GM03348 (cell line): ENCODE measurements around the gene ERMAP.

Experiments used
- DNase-seq: peaks from one replicate; pipeline ENCODE4 v3.0.0; 2012; ENCODE audit warnings: low spot score

Gene ERMAP, protein sequence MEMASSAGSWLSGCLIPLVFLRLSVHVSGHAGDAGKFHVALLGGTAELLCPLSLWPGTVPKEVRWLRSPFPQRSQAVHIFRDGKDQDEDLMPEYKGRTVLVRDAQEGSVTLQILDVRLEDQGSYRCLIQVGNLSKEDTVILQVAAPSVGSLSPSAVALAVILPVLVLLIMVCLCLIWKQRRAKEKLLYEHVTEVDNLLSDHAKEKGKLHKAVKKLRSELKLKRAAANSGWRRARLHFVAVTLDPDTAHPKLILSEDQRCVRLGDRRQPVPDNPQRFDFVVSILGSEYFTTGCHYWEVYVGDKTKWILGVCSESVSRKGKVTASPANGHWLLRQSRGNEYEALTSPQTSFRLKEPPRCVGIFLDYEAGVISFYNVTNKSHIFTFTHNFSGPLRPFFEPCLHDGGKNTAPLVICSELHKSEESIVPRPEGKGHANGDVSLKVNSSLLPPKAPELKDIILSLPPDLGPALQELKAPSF

GRCh38 chr1:42816585-42817439 lies at the start of gene ERMAP, which contains the start of gene SVBP:
Gene ERMAP, plus strand, starts transcription at chr1:42817122. Its CDS starts 13,327 bp downstream, at chr1:42830449.
Gene SVBP, minus strand, starts transcription at chr1:42817397. Its CDS starts 853 bp downstream, at chr1:42816544.
- peak; percentile 99 for DNase-seq

GRCh38 chr1:42767510-42768000 lies 49.4 kb upstream of the ERMAP start:
- DNase-seq = no peak

DNA sequence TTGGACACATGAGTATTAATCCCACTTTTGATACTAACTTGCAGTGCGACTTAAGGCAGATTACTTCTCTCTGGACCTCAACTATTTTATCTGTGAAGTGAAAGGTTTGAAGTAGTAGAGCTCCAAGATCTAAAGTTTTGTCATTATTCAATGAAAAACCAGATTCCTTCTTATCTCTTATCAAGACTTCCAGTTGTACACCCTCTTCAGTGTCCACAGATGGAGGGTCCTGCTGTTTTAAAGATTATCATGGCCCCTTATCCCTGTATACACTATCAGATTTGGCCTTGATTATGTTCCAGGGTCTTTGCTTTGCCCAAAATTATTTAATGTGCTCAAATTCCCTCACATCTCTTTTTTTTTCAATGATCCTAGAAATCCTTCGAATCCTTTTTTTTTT lies 48.8 kb upstream of the ERMAP start:
- DNase-seq = no peak

DNA sequence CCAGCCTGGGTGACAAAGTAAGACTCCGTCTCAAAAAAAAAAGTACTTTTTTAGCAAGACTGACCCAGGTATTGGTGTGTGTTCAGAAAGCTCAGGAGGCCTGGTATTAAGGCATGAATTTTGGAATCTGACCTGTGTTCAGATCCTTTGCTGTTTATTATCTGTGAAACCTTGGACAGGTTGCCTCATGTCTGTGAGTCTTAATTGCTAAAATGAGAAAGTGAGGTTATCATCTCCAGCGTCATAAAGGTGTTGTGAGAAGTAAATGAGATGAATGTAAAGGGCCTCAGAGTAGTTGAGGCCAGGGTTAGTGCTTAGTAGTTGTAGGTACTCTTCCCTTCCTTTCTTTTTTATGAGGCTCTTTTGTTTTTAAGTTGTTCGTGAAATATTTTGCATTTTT lies 47.1 kb upstream of the ERMAP start:
- no peak for DNase-seq

DNA sequence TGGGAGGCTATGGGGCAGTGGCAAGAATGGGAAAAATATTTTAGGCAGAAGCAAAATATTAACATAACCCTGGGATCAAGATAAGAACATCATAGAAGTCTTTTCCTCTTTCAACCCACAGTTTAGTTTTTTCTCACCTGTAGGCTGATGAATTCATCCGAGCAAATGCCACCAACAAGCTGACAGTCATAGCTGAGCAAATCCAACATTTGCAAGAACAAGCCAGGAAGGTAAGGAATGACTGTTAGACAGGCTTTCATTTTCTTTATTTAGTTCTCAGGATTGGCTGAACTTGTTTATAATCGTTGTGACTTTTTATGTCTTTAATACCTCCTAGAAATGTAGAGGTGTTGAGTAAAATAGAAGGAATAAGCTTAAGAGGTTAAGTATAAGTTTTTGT lies 43.5 kb upstream of the ERMAP start:
- no peak for DNase-seq

DNA sequence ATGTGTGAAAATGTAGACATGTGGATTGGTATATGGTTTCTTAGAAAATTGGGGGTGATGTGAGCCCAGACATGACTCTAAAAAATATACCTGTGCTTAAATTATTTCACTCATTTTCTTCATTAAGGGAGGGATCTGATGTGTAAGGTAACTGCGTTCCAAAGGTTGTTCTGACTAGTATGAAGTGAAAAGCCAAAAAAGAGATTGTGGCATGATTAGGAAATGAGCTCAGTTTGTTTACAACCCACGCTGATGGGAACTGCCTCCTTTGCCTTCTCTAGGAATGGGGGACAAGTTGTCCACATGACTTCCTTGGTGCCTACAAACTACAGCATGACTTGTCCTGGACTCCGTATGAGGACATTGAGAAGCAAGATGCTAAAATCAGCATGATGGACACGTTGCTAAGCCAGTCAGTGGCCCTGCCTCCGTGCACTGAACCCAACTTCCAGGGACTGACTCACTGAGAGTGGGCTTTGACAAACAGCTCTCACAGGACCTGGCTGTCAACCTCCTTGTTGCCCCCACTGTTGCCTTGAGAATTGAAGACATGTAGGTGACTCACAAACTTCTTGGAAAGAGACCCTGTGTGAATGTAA lies 41.9 kb upstream of the ERMAP start:
- DNase-seq = no peak

DNA sequence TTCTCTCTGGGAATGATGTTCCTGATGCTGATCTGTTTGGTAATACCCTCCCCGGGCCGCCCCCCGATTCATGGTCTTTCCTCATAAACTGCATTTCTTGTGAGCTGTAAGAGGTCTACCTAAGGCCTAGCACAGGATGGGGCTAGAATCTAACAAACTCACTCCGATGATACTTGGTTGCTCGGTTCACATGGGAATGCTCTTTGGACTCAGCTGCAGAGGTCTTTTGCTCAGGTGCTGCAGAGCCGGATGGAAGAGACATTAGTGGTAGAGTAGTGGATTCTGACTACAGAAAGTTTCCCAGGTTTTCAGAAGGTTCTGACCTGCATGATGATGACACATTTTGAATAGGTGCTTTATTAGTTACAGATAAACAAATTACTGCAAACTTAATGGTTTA lies 40.4 kb upstream of the ERMAP start:
- DNase-seq = no peak

- peak; percentile 77 for DNase-seq
Observed at GRCh38 chr1:42777852-42778251, 39.1 kb upstream of the ERMAP start.

DNA sequence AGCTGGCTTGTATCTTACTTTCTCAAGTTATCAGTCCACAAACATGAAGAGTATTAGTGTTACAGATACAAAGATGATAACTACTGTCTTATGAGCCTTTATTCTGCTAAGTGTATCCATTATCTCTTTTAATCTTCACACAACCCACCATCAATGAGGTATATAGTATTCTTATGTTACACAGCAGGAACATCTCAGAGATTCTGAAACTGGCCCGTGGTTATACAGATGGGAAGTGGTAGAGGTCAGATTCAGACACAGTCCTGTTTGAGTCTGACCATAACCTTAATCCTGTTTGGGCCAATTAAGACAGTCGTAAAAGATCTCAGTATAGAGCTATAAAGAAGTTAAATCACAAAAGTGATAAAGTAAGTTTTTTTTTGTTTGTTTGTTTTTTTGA lies 37.2 kb upstream of the ERMAP start:
- no peak for DNase-seq

- DNase-seq = no peak
Observed at GRCh38 chr1:42780176-42780575, 36.7 kb upstream of the ERMAP start.

GRCh38 chr1:42783092-42783491 lies 33.8 kb upstream of the ERMAP start:
- DNase-seq = no peak

DNA sequence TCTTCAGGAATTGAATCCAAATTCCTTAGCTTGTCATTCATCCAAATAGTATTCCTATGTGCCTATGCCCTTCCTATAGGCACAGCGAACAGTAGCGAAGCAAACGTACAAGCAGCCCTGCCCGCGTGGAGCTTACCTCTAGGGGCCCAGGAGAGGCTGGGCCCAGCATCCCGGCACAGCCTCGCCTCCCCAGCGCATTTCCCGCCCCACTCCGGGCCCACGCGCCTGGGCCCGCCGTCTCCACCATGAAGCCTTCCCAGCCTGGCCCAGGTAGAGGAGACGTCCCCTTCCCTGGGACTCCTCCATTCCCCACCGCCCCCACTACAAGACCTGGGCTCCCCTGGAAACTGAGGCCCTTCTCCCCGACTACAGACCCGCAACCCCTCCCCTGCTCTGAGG lies 32.4 kb upstream of the ERMAP start:
- no peak for DNase-seq

DNA sequence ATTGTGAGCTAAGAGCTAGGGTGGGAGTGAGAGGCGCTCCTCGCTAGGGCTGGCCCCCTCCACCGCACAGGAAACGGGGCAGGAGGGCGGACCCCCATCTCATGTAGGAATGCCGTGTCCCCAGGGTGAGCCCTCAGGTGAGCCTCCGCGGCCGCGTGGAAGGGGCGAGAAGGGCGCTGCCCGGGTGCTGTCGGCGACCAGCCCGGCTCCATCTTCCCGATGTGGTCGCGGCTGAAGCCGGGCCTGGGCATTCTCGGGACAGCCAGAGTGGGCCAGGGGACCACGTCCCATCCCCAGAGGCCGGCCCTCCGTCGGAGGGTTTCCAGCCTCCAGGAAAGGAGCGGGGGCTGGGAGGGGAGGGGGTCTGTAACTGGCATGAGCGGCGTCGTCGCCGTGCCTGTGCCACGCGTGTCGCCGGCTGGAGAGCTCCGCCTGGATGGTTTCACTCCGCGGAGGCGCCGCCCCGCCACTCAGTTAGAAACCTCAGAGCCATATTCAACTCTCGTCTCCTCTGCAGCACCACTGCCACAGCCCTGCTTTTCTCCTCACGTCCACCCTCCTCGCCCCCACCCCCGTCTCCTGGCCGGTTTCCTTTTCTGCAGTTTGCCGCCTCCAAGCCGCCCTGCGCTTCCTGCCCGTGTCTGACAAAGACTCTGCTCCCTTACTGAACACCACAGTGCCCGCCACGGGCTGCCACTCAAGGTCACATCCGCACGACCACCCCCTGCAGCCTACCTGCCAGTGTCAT lies 31.8 kb upstream of the ERMAP start, which contains the start of gene TMEM269:
TSS of gene TMEM269 (plus strand) at position 46 of the 748 bp plus-strand sequence. CDS start 4,903 bp downstream, outside the sequence.
- peak; percentile 55 for DNase-seq

DNA sequence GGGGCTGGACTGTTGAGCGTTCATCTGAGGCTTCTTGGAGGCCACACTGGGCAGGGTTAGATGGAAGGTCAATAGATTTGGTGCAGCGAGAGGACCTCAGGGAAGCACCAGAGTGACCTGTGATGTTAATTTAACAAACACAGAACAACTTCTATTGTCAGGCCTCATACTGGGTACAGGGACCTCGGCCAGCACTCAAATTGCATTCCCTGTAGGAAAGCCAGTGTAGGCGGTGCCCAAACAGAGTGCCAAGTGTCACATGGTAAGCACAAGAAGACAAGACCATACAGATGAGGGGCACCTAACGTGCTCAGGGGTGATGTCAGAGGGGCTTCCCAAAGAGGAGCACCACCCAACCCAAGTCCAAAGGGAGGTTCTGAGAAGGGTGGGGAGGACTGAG lies 30.8 kb upstream of the ERMAP start:
- no peak for DNase-seq

GRCh38 chr1:42788021-42788420 lies 28.9 kb upstream of the ERMAP start:
- no peak for DNase-seq

- no peak for DNase-seq
Observed at GRCh38 chr1:42793824-42794223, 23.1 kb upstream of the ERMAP start.

DNA sequence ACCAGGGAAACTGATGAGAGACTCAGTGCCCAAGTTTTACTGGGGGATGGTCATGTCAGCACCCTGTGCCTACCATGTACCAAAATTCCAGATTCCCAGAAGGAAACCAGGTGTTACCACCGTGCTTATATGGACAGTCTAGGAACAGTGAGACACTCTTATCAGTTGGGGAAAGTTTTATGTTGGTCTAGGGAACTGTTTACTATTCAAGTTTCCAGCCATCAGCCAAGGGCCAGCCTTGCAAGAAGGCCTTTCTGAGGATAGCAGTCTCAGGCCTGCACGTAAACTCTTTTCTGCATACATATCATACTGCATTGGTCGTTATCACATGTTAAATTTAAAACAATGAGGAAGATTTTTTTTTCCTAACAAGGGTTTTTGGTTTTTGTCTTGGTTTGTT lies 19.5 kb upstream of the ERMAP start:
- no peak for DNase-seq

DNA sequence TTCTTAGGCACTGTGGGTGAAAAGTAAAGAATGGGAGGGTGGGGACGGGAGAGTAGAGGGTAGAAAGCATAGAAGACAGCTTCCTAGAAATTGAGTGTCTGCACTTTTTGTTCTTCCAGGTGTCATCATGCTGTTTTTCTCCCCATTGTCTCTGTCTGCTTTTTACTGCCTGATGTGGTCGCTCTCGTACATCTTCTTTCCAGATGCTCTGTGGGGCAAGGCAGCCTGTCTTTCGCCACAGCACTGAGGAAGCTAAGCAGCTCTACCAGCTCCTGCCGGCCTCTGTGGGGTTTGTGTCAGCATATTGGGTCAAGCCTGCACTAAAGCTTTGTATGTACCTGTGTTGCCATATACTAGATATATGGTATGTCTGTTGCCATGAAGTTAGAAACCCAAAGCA lies 18.9 kb upstream of the ERMAP start:
- DNase-seq = no peak

DNA sequence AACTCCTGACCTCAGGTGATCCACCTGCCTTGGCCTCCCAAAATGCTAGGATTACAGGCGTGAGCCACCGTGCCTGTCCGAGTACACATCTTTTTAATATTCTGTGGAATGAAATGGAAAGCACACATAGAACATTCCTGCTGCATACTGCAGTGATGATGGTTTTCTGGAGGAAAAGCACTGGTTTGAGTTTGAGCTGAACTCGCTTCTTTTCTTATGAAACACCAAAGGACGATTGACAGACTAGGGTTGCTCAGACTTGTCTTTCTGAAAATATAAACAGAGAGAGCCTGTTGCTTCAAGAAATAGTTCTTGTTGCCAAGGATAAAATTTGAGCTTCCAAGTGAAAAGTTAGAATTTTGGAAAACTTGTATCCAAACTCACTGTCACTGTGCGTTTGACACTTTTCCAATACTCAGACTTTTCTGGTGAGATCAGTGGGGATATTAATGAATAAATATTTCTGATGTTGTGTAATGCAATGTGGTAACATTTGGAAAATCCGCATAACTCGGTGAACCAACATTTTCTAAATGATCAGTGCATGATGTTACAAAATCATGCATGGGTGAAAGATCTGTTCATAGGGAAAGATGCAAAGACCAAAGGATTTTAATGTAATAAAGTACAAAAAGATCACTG lies 15.0 kb upstream of the ERMAP start:
- DNase-seq = peak; percentile 64

DNA sequence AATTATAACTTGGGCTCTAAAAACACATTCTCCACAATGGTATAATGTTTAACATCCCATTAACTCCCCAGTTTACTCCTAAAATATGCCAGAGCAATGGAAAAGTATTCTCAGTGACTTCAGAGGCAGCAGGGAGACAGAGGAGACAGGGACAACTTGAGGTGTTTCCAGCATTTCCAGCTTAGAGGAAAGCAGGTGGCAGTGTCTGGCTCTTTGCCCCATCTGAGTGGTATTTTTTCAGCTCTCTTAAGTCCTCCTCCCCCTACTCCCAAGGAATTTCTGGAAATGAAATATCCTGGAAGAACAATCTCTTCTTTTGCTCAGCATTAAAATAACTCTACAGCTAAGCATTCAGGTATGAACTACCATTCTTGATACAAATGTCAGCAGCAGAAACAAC lies 10.8 kb upstream of the ERMAP start:
- no peak for DNase-seq

- no peak for DNase-seq
Observed at GRCh38 chr1:42806593-42806992, 10.3 kb upstream of the ERMAP start.
